GM10266 (cell line): ENCODE results near the gene CMTM1.

Source experiments
- DNase-seq: peaks from one replicate; pipeline ENCODE4 v3.0.0; 2012; ENCODE audit errors: extremely low spot score
- CTCF ChIP-seq: IDR thresholded peaks from 2 replicates; pipeline ENCODE4 v1.5.1; 2012; ENCODE audit warnings: mild to moderate bottlenecking, low read depth; ENCODE audit not compliant: control insufficient read depth, insufficient read depth; ENCODE audit errors: missing control alignments

Gene CMTM1

GRCh38 chr16:66576296-66576695 lies 10.1 kb downstream of the CMTM1 start:
- no peak for DNase-seq
- no peak for TF ChIP-seq CTCF

- DNase-seq = no peak
Observed at GRCh38 chr16:66578651-66579531, 12.7 kb downstream of the CMTM1 start, which contains the start of gene CMTM2. CMTM2 (plus strand) TSS chr16:66579463; CDS start chr16:66579608, 145 bp downstream.

GRCh38 chr16:66580605-66581209 lies 14.5 kb downstream of the CMTM1 start:
- no peak for DNase-seq
- TF ChIP-seq CTCF = no peak

More at GRCh38 chr16:66578651-66579531, 12.7 kb downstream of the CMTM1 start, which contains the start of gene CMTM2:
- TF ChIP-seq CTCF = no peak

GRCh38 chr16:66581246-66581952 lies 15.2 kb downstream of the CMTM1 start:
- no peak for DNase-seq

GRCh38 chr16:66585481-66586239 lies 19.4 kb downstream of the CMTM1 start:
- no peak for TF ChIP-seq CTCF
- no peak for DNase-seq

More at GRCh38 chr16:66581246-66581952, 15.2 kb downstream of the CMTM1 start:
- no peak for TF ChIP-seq CTCF

GRCh38 chr16:66587881-66588600 lies 21.8 kb downstream of the CMTM1 start:
- no peak for DNase-seq

More at GRCh38 chr16:66587881-66588600, 21.8 kb downstream of the CMTM1 start:
- no peak for TF ChIP-seq CTCF
